ENCODE results near the gene PARP15. TPM values are rescaled to one million over a fixed set of nuclear protein-coding genes. Genes with fewer than 3 reads are reported as not detected.

The PARP15 gene
- total and polyA plus RNA-seq, 3 donors from 2014 or later = 1.5 to 4.8 (median 3.7) TPM

DNA sequence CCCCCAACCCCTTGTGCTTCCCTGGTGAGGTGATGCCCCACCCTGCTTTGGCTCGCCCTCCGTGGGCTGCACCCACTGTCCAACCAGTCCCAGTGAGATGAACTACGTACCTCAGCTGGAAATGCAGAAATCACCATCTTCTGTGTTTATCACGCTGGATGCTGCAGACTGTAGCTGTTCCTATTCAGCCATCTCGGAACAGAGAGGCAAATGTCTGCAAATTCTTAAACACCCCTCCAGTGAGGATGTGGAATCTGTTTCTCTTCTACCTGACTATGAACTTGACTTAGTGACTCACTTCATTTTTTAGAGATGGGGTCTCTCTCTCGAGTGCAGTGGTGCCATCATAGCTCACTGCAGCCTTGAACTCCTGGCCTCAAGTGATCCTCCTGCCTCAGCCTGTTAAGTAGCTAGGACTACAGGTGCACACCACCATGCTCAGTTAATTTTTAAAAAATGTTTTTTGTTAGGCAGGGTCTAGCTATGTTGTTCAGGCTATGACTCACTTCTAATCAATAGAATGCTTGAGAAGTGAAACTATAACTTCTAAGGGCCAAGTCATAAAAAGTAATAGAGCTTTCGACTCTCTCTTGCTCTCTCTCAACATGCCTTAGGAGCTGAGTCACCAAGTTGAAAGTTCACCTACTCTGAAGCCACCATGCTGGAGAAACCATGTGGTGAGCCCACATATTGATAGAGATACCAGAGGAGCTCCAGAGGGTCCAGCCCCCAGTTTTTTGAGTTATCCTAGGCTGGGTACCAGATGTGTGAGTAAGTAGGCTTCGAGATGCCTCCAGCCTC, 91.7 kb downstream of the PARP15 start:
- Histone ChIP-seq H3K4me1 (no peaks in the 10 kb centered on the region), H3K36me3 (ENCODE audit: low read depth, missing control alignments) (no peaks in the 10 kb centered on the region), H3K27ac (no peak overlapping the region), H3K9me3 (no peaks in the 10 kb centered on the region), H3K27me3 (no peaks in the 10 kb centered on the region), H3K4me3 (no peak overlapping the region)
- 90% methylated on average over 8 of the region's 8 CpGs for WGBS, 2 donors
- intact Hi-C loops (cut with DNase I; ENCODE audit: low total_unique reads) = no loop called here
- TF ChIP-seq, protein P1, sequence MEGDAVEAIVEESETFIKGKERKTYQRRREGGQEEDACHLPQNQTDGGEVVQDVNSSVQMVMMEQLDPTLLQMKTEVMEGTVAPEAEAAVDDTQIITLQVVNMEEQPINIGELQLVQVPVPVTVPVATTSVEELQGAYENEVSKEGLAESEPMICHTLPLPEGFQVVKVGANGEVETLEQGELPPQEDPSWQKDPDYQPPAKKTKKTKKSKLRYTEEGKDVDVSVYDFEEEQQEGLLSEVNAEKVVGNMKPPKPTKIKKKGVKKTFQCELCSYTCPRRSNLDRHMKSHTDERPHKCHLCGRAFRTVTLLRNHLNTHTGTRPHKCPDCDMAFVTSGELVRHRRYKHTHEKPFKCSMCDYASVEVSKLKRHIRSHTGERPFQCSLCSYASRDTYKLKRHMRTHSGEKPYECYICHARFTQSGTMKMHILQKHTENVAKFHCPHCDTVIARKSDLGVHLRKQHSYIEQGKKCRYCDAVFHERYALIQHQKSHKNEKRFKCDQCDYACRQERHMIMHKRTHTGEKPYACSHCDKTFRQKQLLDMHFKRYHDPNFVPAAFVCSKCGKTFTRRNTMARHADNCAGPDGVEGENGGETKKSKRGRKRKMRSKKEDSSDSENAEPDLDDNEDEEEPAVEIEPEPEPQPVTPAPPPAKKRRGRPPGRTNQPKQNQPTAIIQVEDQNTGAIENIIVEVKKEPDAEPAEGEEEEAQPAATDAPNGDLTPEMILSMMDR (IDR thresholded peaks at IDR 0.05) = no peak
- TF ChIP-seq POLR2A (IDR thresholded peaks at IDR 0.05) = no peak
- no peak for DNase-seq

DNA sequence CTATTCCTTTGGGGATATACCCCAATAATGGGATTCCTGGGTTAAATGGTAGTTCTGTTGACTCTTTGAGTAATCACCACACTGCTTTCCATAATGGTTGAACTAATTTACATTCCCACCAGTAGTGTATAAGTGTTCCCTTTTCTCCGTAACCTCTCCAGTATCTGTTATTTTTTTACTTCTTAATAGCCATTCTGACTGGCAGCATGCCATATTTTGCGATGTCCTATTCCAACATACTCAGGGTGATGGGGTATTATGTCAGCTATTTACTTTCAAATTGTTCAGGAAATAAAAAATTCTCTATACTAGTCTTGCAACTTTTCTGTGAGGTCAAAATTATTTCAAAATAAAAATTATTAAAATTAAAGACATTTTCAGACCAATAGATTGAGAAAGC, 94.1 kb downstream of the PARP15 start:
- TF ChIP-seq, protein P1 (IDR thresholded peaks at IDR 0.05) = no peak
- no peak for TF ChIP-seq POLR2A (IDR thresholded peaks at IDR 0.05)
- DNase-seq = no peak
- no peaks in the 10 kb centered on the region for H3K4me1 ChIP-seq
- H3K9me3 ChIP-seq = no peaks in the 10 kb centered on the region
- intact Hi-C loops (cut with DNase I; ENCODE audit: low total_unique reads) = no loop called here
- 64 to 69% methylated on average over 2 of the region's 2 CpGs for WGBS, 2 donors
- H3K27me3 ChIP-seq = no peaks in the 10 kb centered on the region
- H3K4me3 ChIP-seq = no peak overlapping the region
- H3K36me3 ChIP-seq (ENCODE audit: low read depth, missing control alignments) = no peaks in the 10 kb centered on the region
- H3K27ac ChIP-seq = no peak overlapping the region

DNA sequence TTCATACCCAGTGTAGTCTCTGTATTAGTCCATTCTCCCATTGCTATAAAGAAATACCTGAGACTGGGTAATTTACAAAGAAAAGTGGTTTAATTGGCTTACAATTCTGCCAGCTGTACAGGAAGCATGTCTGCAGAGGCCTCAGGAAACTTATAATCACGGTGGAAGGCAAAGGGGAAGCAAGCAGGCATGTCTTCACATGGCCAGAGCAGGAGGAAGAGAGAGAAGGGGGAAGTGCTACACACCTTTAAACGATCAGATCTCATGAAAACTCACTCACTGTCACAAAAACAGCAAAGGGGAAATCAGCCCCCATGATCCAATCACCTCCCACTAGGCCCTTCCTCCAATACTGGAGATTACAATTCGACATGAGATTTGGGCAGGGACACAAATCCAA, 96.9 kb downstream of the PARP15 start:
- no peak overlapping the region for H3K4me3 ChIP-seq
- DNase-seq = no peak
- H3K27me3 ChIP-seq = no peaks in the 10 kb centered on the region
- TF ChIP-seq, protein P1 (IDR thresholded peaks at IDR 0.05) = no peak
- TF ChIP-seq POLR2A (IDR thresholded peaks at IDR 0.05) = no peak
- H3K36me3 ChIP-seq (ENCODE audit: low read depth, missing control alignments) = no peaks in the 10 kb centered on the region
- intact Hi-C loops (cut with DNase I; ENCODE audit: low total_unique reads) = no loop called here
- no peak overlapping the region for H3K27ac ChIP-seq
- H3K4me1 ChIP-seq = peaks cover 4% of the 10 kb centered on the region
- H3K9me3 ChIP-seq = no peaks in the 10 kb centered on the region
- 54 to 76% methylated on average over 3 of the region's 3 CpGs for WGBS, 2 donors

DNA sequence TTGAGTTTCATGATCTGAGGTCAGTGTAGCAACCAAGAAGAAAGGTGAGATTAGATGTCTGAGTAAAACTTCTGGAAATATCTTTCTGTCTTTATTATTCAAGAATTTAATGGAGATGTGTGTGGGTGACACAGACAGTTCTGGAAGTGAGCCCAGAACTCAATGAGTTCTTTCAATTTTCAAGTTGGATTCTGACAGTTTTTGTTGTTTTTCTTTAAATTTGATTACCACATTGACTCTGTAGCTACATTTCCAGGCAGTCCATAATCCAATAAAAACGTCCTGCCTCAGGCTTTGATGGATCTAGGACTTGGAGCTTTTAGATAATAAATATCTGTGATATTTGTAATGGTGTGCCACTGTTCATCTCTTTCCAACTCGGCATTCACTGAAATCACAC, 99.3 kb downstream of the PARP15 start:
- Histone ChIP-seq H3K4me1 (peaks cover 17% of the 10 kb centered on the region), H3K36me3 (ENCODE audit: low read depth, missing control alignments) (no peaks in the 10 kb centered on the region), H3K27ac (no peak overlapping the region), H3K9me3 (no peaks in the 10 kb centered on the region), H3K27me3 (no peaks in the 10 kb centered on the region), H3K4me3 (no peak overlapping the region)
- DNase-seq = no peak
- WGBS, 2 donors = 70 to 79% methylated on average over 2 of the region's 2 CpGs
- no peak for TF ChIP-seq POLR2A (IDR thresholded peaks at IDR 0.05)
- TF ChIP-seq, protein P1 (IDR thresholded peaks at IDR 0.05) = no peak
- intact Hi-C loops (cut with DNase I; ENCODE audit: low total_unique reads) = no loop called here

DNA sequence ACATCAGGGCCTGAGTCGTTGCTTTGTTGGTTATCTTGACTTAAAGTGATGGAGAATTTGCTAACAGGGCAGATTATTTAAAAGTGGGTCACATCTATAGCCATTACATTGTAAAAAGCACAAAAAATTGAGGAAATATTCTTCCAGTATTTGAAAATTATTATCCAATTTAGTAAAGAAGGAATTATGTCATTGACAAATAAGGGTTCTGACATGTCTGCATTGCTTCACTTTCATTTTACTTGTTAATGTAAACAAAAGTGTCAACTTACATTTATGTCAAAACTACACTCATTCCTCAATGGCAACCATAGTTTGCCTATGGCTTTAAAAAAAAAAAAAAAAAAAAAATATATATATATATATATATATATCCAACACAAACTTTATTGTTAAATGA, 99.8 kb downstream of the PARP15 start:
- H3K36me3 ChIP-seq (ENCODE audit: low read depth, missing control alignments) = no peaks in the 10 kb centered on the region
- no peaks in the 10 kb centered on the region for H3K27me3 ChIP-seq
- H3K27ac ChIP-seq = no peak overlapping the region
- no peaks in the 10 kb centered on the region for H3K9me3 ChIP-seq
- H3K4me3 ChIP-seq = no peak overlapping the region
- TF ChIP-seq POLR2A (IDR thresholded peaks at IDR 0.05) = no peak
- TF ChIP-seq, protein P1 (IDR thresholded peaks at IDR 0.05) = no peak
- 88 to 93% methylated on average over 1 of the region's 1 CpG for WGBS, 2 donors
- H3K4me1 ChIP-seq = peaks cover 19% of the 10 kb centered on the region
- intact Hi-C loops (cut with DNase I; ENCODE audit: low total_unique reads) = no loop called here
- no peak for DNase-seq

Measured in testis (tissue), 3 donors.